Stimulated activated CD4-positive, alpha-beta T cell treated with anti-CD3 and anti-CD28 coated beads, Interleukin-1b, Interleukin-23, amount 100 ng/mL, for 24 hours (primary cell): ENCODE measurements around the gene COG3.

Source experiments
- DNase-seq, 4 experiments: peaks; one replicate each; pipeline ENCODE4 v3.0.0-alpha.2; 2020; ENCODE audit warnings: low read depth in 4 of 4, low spot score in 1 of 4

COG3 gene

GRCh38 chr13:45544520-45544919 is 79.8 kb downstream of the COG3 start:
- no peak for DNase-seq

- DNase-seq, result no peak
Measured at GRCh38 chr13:45545686-45546409, 81.1 kb downstream of the COG3 start.

- DNase-seq, result no peak
Measured at GRCh38 chr13:45546410-45546765, 81.6 kb downstream of the COG3 start.

GRCh38 chr13:45548281-45548680 is 83.5 kb downstream of the COG3 start:
- DNase-seq, result no peak

- no peak for DNase-seq
Measured at GRCh38 chr13:45554604-45555109, 89.9 kb downstream of the COG3 start.

- no peak for DNase-seq
Measured at GRCh38 chr13:45564133-45564776, 99.5 kb downstream of the COG3 start.

GRCh38 chr13:45565331-45565730 is 100.6 kb downstream of the COG3 start:
- no peak for DNase-seq

- no peak for DNase-seq
Measured at GRCh38 chr13:45575146-45575829, 110.5 kb downstream of the COG3 start.

GRCh38 chr13:45575830-45576180 is 111.1 kb downstream of the COG3 start:
- DNase-seq, result no peak

- DNase-seq, result no peak
Measured at GRCh38 chr13:45576466-45576865, 111.7 kb downstream of the COG3 start.

GRCh38 chr13:45582408-45583076 is 117.8 kb downstream of the COG3 start:
- no peak for DNase-seq

GRCh38 chr13:45584816-45585215 is 120.1 kb downstream of the COG3 start:
- DNase-seq, result no peak
